Measurements from ENCODE around the gene GPT2.

GPT2 gene

GRCh38 chr16:46896314-46896968 lies 12.3 kb downstream of the GPT2 start:
- no peak for DNase-seq (ENCODE audit: low read depth, low spot score)

GRCh38 chr16:46897471-46897870 lies 13.3 kb downstream of the GPT2 start:
- no peak for DNase-seq (ENCODE audit: low read depth, low spot score)

GRCh38 chr16:46898006-46898405 lies 13.8 kb downstream of the GPT2 start:
- DNase-seq (ENCODE audit: low read depth, low spot score) = no peak

- DNase-seq (ENCODE audit: low read depth, low spot score) = no peak
Observed at GRCh38 chr16:46899443-46900143, 15.4 kb downstream of the GPT2 start.

GRCh38 chr16:46900455-46901235 lies 16.5 kb downstream of the GPT2 start:
- DNase-seq (ENCODE audit: low read depth, low spot score) = no peak

- no peak for DNase-seq (ENCODE audit: low read depth, low spot score)
Observed at GRCh38 chr16:46901709-46902108, 17.5 kb downstream of the GPT2 start.

GRCh38 chr16:46903255-46903905 lies 19.2 kb downstream of the GPT2 start:
- DNase-seq (ENCODE audit: low read depth, low spot score) = no peak

- DNase-seq (ENCODE audit: low read depth, low spot score) = no peak
Observed at GRCh38 chr16:46904471-46904870, 20.3 kb downstream of the GPT2 start.

GRCh38 chr16:46906360-46907060 lies 22.3 kb downstream of the GPT2 start:
- DNase-seq (ENCODE audit: low read depth, low spot score) = no peak

- DNase-seq (ENCODE audit: low read depth, low spot score) = no peak
Observed at GRCh38 chr16:46907061-46907774, 23.1 kb downstream of the GPT2 start.

- DNase-seq (ENCODE audit: low read depth, low spot score) = no peak
Observed at GRCh38 chr16:46908540-46909372, 24.6 kb downstream of the GPT2 start.

- DNase-seq (ENCODE audit: low read depth, low spot score) = no peak
Observed at GRCh38 chr16:46911038-46911437, 26.9 kb downstream of the GPT2 start.

GRCh38 chr16:46911650-46912049 lies 27.5 kb downstream of the GPT2 start:
- no peak for DNase-seq (ENCODE audit: low read depth, low spot score)

GRCh38 chr16:46914556-46915201 lies 30.5 kb downstream of the GPT2 start:
- no peak for DNase-seq (ENCODE audit: low read depth, low spot score)

- DNase-seq (ENCODE audit: low read depth, low spot score) = no peak
Observed at GRCh38 chr16:46915483-46916025, 31.4 kb downstream of the GPT2 start.

GRCh38 chr16:46916980-46917379 lies 32.8 kb downstream of the GPT2 start:
- DNase-seq (ENCODE audit: low read depth, low spot score) = no peak

GRCh38 chr16:46918400-46918799 lies 34.2 kb downstream of the GPT2 start:
- DNase-seq (ENCODE audit: low read depth, low spot score) = no peak

- DNase-seq (ENCODE audit: low read depth, low spot score) = no peak
Observed at GRCh38 chr16:46918905-46919792, 35.0 kb downstream of the GPT2 start.
